Measurements from ENCODE around the gene PCSK2. TPM values are rescaled to one million over a fixed set of nuclear protein-coding genes. Genes with fewer than 3 reads are reported as not detected.

PCSK2 gene
- under 1 TPM in 1 of 4 donors, not detected in 3; 0.63 TPM for total RNA-seq

- no peak for TF ChIP-seq CTCF (IDR thresholded peaks at IDR 0.05)
- DNase-seq (ENCODE audit: low spot score) (no peak), ATAC-seq (ENCODE audit: low FRiP score) (peak; percentile 88)
Measured at GRCh38 chr20:17226410-17227218, at the start of gene PCSK2. TSS of gene PCSK2 (plus strand) at chr20:17227040. CDS start at chr20:17227306, 266 bp downstream.

GRCh38 chr20:17177341-17177740 is 49.5 kb upstream of the PCSK2 start:
- DNase-seq (ENCODE audit: low spot score) (no peak), ATAC-seq (ENCODE audit: low FRiP score) (no peak)
- no peak for TF ChIP-seq CTCF (IDR thresholded peaks at IDR 0.05)

- TF ChIP-seq CTCF (IDR thresholded peaks at IDR 0.05), result no peak
- ATAC-seq (ENCODE audit: low FRiP score), result no peak
Measured at GRCh38 chr20:17179840-17180239, 47.0 kb upstream of the PCSK2 start.

GRCh38 chr20:17189976-17190695 is 36.7 kb upstream of the PCSK2 start:
- ATAC-seq (ENCODE audit: low FRiP score), result no peak
- no peak for TF ChIP-seq CTCF (IDR thresholded peaks at IDR 0.05)
- DNase-seq (ENCODE audit: low spot score), result no peak

More at GRCh38 chr20:17179840-17180239, 47.0 kb upstream of the PCSK2 start:
- DNase-seq (ENCODE audit: low spot score), result no peak

GRCh38 chr20:17197041-17197440 is 29.8 kb upstream of the PCSK2 start:
- no peak for DNase-seq (ENCODE audit: low spot score)
- no peak for TF ChIP-seq CTCF (IDR thresholded peaks at IDR 0.05)
- ATAC-seq (ENCODE audit: low FRiP score), result no peak

- ATAC-seq (ENCODE audit: low FRiP score) (no peak), DNase-seq (ENCODE audit: low spot score) (no peak)
- no peak for TF ChIP-seq CTCF (IDR thresholded peaks at IDR 0.05)
Measured at GRCh38 chr20:17202030-17202429, 24.8 kb upstream of the PCSK2 start.

All from omental fat pad (tissue), 4 donors.